GM12865 (cell line): Measurements from ENCODE around the gene GALNTL6.

Source experiments
- DNase-seq: peaks from one replicate; pipeline ENCODE4 v3.0.0; 2010; ENCODE audit warnings: low read depth
- H3K4me3 ChIP-seq: 2 replicates; pipeline ENCODE4 v1.5.1; 2011; ENCODE audit warnings: mild to moderate bottlenecking, low read depth, low read length, control low read depth
- TF ChIP-seq, protein P1 (sequence below): IDR thresholded peaks from 2 replicates; pipeline ENCODE4 v1.5.1; 2011; ENCODE audit warnings: low read length, control low read depth, low read depth, inconsistent platforms; ENCODE audit not compliant: insufficient read depth; ENCODE audit errors: missing control alignments

GALNTL6 gene

DNA sequence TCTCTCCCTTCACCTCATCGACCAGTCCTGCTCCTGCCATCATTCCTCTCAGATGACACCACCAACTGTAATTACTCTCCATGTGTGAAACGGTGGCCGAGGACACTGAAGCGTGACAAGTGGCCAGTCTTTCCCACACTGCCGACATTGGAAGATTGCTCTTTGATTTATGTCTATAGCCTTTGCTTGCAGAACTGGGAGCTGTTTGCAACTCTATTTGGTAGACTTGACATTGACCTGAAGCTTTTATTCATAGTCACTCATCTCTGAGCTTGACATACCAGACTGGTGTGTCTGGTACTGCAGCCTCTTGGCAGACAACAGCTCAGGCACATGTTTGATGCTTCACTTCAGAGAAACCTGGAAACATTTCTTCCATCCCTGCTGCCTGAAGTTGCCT is 1233.6 kb downstream of the GALNTL6 start:
- DNase-seq, result no peak
- TF ChIP-seq, protein P1, sequence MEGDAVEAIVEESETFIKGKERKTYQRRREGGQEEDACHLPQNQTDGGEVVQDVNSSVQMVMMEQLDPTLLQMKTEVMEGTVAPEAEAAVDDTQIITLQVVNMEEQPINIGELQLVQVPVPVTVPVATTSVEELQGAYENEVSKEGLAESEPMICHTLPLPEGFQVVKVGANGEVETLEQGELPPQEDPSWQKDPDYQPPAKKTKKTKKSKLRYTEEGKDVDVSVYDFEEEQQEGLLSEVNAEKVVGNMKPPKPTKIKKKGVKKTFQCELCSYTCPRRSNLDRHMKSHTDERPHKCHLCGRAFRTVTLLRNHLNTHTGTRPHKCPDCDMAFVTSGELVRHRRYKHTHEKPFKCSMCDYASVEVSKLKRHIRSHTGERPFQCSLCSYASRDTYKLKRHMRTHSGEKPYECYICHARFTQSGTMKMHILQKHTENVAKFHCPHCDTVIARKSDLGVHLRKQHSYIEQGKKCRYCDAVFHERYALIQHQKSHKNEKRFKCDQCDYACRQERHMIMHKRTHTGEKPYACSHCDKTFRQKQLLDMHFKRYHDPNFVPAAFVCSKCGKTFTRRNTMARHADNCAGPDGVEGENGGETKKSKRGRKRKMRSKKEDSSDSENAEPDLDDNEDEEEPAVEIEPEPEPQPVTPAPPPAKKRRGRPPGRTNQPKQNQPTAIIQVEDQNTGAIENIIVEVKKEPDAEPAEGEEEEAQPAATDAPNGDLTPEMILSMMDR, result no peak
- H3K4me3 ChIP-seq, result no peak overlapping the region

DNA sequence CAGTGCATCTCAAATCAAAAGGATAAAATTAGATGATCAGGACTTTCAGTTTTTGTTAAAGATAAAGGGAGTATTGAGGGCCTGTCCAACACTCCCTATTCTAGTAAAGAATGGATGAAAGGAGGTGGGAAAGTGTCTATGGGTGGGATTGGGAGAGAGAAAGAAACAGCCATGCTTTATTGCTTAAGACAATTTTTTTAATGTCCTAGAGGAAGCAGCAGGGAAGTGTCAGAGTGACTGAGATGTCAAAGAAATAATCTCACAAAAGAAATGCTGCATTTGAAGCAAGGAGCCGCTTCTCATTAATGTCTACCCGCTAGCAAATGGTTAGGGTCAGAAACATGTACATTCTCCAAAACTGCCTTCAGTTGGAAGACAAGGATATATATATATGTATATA is 1238.0 kb downstream of the GALNTL6 start:
- no peak for DNase-seq
- no peak overlapping the region for H3K4me3 ChIP-seq
- TF ChIP-seq, protein P1, result no peak

DNA sequence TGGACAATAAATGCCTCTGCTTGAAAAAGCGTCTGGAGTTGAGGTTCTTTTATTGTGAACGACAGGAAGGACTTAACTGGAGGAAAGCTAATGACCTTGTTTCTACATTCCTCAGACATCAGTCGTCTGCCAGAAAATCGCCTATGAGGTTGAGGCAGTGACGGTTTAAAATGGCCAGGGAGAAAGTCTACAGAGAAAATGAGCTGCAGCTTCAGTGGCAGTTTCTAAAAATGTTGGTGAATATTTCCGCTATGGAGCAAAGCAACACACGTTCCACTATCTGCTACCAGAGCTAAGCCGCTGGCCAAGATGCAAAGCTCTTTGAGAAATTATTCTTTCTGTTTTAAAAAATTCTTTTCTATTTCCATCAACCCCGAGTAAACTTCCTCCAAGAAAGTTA is 1238.5 kb downstream of the GALNTL6 start:
- no peak for DNase-seq
- TF ChIP-seq, protein P1, result no peak
- H3K4me3 ChIP-seq, result no peak overlapping the region

DNA sequence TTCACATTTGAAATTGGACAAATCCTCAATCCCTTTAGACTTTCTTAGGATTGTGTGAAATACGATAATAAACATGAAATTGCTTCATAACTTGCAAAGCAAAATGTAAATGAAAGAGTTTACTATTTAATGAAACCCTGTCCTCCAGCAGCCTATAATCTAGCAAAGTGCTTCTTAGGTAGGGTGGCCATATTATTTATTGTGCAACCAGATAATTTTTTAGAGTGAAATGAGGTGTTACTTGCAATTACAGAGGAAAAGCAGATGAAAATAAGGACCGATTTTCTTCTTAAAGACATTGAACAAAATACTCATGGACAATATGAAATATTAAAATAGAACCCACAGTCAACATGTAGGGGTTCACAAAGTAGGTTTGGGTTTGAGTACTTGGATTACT is 1239.2 kb downstream of the GALNTL6 start:
- TF ChIP-seq, protein P1, result no peak
- H3K4me3 ChIP-seq, result no peak overlapping the region
- DNase-seq, result no peak

DNA sequence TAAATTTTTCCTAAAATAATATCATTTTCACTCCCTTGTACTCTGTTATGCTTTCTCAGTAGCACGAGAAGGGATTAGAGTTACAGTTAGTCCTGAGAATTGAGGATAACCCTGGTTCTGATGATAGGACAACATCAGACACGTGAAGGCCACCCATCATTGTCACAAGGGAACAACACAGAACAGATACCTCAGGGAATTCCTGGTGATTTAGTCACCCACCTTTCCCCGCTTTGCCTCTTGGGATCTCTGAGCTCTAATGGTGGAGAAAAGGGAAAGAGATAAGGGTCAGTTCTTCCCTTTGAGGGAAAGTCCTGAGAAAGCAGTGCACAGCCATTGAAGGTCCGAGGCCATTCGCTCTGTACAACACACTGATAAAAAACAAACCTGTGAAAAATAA is 1243.1 kb downstream of the GALNTL6 start:
- no peak overlapping the region for H3K4me3 ChIP-seq
- TF ChIP-seq, protein P1, result no peak
- DNase-seq, result no peak

DNA sequence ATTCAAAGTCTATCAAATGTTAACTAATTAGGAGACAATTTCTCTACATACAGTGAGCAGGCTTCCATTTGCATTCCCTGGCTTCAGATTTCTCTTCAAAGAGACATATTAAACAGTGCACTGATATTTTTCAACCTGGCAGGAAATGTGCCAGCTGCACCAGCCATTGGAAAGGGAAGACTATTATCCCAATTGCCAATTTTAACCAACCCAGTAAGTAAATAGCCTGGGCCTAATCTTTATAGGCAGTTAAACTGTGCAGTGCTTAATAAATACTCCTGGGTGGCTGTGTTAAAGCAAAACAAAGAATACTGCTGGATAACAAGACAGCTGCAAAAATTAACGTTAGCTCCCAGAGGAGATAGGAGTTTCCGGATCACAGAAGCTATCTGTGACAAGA is 1243.5 kb downstream of the GALNTL6 start:
- no peak for DNase-seq

DNA sequence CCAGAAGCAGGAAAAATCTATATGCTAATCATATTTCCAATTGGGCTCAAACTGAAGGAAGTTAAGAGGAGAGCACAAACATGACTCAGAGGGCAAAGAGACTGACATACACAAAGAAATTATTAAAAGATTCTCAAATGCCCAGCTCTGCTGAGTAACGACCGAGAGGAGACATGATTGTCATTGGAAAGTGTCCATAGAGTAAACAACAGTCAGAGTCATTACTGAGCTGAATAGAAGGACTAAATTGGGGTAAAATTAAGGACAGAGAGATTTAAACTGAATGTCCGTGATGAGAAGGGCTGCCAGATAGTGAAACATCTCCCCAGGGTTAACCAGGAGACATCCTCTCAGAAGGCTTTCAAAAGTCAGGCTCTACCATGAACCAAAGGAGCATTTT is 1244.2 kb downstream of the GALNTL6 start:
- DNase-seq, result no peak
- no peak overlapping the region for H3K4me3 ChIP-seq

More for the DNA sequence above, 1243.5 kb downstream of the GALNTL6 start:
- TF ChIP-seq, protein P1, result no peak
- H3K4me3 ChIP-seq, result no peak overlapping the region

More for the DNA sequence above, 1244.2 kb downstream of the GALNTL6 start:
- TF ChIP-seq, protein P1, result no peak
